Cardiac ventricle fibroblast (primary cell): ENCODE measurements around the gene POLD3. TPM values are rescaled to one million over a fixed set of nuclear protein-coding genes. Genes with fewer than 3 reads are reported as not detected.

Experiments used
- total RNA-seq: library from RNA; depleted of rRNA; stranded (reverse); fragments of >200 nt; gene quantifications from 2 replicates; pipeline ENCODE4 v1.2.3, GENCODE V29; 2015

The POLD3 gene, protein sequence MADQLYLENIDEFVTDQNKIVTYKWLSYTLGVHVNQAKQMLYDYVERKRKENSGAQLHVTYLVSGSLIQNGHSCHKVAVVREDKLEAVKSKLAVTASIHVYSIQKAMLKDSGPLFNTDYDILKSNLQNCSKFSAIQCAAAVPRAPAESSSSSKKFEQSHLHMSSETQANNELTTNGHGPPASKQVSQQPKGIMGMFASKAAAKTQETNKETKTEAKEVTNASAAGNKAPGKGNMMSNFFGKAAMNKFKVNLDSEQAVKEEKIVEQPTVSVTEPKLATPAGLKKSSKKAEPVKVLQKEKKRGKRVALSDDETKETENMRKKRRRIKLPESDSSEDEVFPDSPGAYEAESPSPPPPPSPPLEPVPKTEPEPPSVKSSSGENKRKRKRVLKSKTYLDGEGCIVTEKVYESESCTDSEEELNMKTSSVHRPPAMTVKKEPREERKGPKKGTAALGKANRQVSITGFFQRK
- 5.5 and 8.4 TPM in 2 replicates for total RNA-seq

DNA sequence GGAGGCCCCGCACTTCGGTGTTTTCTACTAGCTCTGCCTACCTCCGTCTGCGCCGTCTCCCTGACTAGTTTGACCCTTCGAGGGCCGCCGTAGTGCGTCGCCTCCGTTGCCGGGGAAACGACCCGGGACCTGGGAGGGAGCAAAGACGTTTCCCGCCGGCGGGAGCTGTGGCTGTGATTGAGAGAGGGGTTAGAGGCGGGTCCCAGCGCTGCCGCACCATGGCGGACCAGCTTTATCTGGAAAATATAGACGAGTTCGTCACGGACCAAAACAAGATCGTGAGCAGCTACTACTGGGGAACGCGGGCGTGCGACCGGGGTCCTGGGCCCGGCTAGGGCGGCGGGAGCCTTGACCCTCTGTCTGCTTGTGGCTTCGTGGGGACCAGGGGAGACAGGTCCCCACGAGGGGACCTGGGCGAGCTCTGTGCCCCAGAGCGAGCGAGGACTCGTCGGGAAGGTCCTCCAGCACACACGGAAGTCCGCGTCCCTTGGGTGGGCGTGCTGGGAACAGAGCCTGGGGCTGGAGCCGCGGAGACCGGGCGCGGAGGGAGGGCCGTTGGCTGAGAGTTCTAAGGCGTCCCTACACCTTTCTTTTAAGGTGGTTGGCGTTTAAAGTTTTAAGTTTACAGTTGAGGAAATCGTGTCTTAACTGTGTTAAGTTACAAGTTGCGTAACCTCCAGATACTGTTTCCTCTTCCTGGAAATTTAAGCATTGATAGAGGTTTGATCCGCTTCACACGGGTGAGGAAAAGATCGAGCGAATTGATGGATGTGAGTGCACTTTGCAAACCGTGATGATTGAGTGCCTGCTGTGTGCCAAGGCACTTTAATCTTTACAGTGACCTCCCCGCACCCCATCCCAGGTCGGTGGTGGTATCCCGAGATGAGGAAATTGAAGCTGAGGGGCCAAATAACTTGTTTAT is at the start of gene POLD3:
TSS of gene POLD3 (plus strand) at position 142 of the 922 bp plus-strand sequence. CDS start at position 219, 77 bp downstream.

Other genes with a start within 250 kb of the POLD3 start
- gene PGM2L1, start 194.1 kb upstream of the POLD3 start, total RNA-seq: 0.75 and 1.5 TPM in 2 replicates
- gene KCNE3, start 125.0 kb upstream of the POLD3 start, total RNA-seq: 3.4 TPM in 2 replicates
- gene LIPT2, start 98.9 kb upstream of the POLD3 start, total RNA-seq: 1.8 and 2.7 TPM in 2 replicates
- gene CHRDL2, start 138.8 kb downstream of the POLD3 start, total RNA-seq: not detected in 2 replicates
- gene RNF169, start 156.3 kb downstream of the POLD3 start, total RNA-seq: 8.9 and 10.1 TPM in 2 replicates